PFSK-1 (cell line): Measurements from ENCODE around the gene FGF1.

Experiments used
- FOXP2 ChIP-seq: optimal IDR thresholded peaks from 2 replicates; pipeline ENCODE3; 2011; ENCODE audit warnings: borderline replicate concordance, control low read depth, inconsistent platforms; ENCODE audit not compliant: insufficient read depth; ENCODE audit errors: extremely low read length, extremely low read depth
- POLR2AphosphoS5 ChIP-seq: IDR thresholded peaks from 2 replicates; pipeline ENCODE4 v1.6.1; 2012; ENCODE audit warnings: low read depth, mild to moderate bottlenecking, control low read depth, low read length, moderate library complexity
- SIN3A ChIP-seq: IDR thresholded peaks from 2 replicates; pipeline ENCODE4 v1.6.1; 2012; ENCODE audit warnings: mild to moderate bottlenecking, low read length, moderate library complexity, borderline replicate concordance; ENCODE audit not compliant: insufficient read depth
- TAF1 ChIP-seq: IDR thresholded peaks from 2 replicates; pipeline ENCODE4 v1.6.1; 2012; ENCODE audit warnings: low read length, control low read depth, borderline replicate concordance; ENCODE audit not compliant: insufficient read depth
- TF ChIP-seq, protein P1 (sequence below), 2 experiments: IDR thresholded peaks; 2 replicates each; pipeline versions ENCODE4 v1.6.1 to v1.8.0; 2011 to 2012; ENCODE audit warnings: low read depth in 2 of 2, low read length in 2 of 2, control low read depth in 1 of 2, inconsistent platforms in 1 of 2, mild to moderate bottlenecking in 1 of 2, moderate library complexity in 1 of 2; ENCODE audit not compliant: insufficient read depth in 1 of 2

DNA sequence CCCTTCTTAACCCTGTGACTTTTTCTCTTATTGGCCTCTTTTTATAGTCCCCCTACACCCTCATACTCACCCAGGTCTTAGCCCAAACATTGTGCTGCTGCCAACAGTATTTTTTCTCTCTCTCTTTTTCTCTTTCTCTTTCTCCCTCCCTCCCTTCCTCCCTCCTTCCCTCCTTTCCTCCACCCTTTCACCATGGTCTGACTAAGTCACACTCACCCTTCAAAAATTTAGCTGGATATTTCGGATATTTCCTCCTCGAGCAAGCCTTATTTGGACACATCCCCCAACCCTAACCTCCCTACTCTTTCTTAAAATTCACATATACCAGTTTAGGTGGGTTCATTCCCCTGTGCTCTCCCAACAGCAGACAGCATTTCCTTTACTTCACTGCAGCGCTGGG lies 64.7 kb downstream of the FGF1 start:
- no peak for TF ChIP-seq POLR2AphosphoS5
- TF ChIP-seq, protein P1, sequence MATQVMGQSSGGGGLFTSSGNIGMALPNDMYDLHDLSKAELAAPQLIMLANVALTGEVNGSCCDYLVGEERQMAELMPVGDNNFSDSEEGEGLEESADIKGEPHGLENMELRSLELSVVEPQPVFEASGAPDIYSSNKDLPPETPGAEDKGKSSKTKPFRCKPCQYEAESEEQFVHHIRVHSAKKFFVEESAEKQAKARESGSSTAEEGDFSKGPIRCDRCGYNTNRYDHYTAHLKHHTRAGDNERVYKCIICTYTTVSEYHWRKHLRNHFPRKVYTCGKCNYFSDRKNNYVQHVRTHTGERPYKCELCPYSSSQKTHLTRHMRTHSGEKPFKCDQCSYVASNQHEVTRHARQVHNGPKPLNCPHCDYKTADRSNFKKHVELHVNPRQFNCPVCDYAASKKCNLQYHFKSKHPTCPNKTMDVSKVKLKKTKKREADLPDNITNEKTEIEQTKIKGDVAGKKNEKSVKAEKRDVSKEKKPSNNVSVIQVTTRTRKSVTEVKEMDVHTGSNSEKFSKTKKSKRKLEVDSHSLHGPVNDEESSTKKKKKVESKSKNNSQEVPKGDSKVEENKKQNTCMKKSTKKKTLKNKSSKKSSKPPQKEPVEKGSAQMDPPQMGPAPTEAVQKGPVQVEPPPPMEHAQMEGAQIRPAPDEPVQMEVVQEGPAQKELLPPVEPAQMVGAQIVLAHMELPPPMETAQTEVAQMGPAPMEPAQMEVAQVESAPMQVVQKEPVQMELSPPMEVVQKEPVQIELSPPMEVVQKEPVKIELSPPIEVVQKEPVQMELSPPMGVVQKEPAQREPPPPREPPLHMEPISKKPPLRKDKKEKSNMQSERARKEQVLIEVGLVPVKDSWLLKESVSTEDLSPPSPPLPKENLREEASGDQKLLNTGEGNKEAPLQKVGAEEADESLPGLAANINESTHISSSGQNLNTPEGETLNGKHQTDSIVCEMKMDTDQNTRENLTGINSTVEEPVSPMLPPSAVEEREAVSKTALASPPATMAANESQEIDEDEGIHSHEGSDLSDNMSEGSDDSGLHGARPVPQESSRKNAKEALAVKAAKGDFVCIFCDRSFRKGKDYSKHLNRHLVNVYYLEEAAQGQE (IDR thresholded peaks at IDR 0.05; ENCODE audit: insufficient read depth in 1 of 2, low read depth in 2 of 2, low read length in 2 of 2): no peak
- TF ChIP-seq TAF1: no peak
- no peak for TF ChIP-seq SIN3A
- TF ChIP-seq FOXP2: no peak
